Progenitor cell of endocrine pancreas (in vitro differentiated cells): ENCODE results near the gene OBSCN. TPM values are rescaled to one million over a fixed set of nuclear protein-coding genes. Genes with fewer than 3 reads are reported as not detected.

Source experiments
- DNase-seq: peaks from one replicate; pipeline ENCODE4 v3.0.0; 2021; ENCODE audit warnings: low spot score; ENCODE audit not compliant: unreplicated experiment
- H3K27ac Mint-ChIP-seq: 2 replicates; pipeline ENCODE4 v1.8.0; 2021; ENCODE audit warnings: mild to moderate bottlenecking, moderate library complexity, mixed read lengths
- H3K27me3 Mint-ChIP-seq: 2 replicates; pipeline ENCODE4 v1.8.0; 2021; ENCODE audit warnings: mixed read lengths
- H3K36me3 Mint-ChIP-seq: 2 replicates; pipeline ENCODE4 v1.8.0; 2022; ENCODE audit warnings: mixed read lengths; ENCODE audit not compliant: insufficient read depth
- H3K4me1 Mint-ChIP-seq: 2 replicates; pipeline ENCODE4 v1.8.0; 2021; ENCODE audit warnings: low read depth, mixed read lengths
- H3K4me3 Mint-ChIP-seq: 2 replicates; pipeline ENCODE4 v1.8.0; 2021; ENCODE audit warnings: low read depth, mild to moderate bottlenecking, moderate library complexity, mixed read lengths
- H3K9me3 Mint-ChIP-seq: 2 replicates; pipeline ENCODE4 v1.8.0; 2021; ENCODE audit warnings: low read depth, mixed read lengths
- total RNA-seq: library from RNA; stranded (reverse); gene quantifications from 2 replicates; pipeline ENCODE4 v1.2.1, GENCODE V29; 2021
- TF ChIP-seq, protein P1 (sequence below): fragments of 200-600 bp; sonication (generic); IDR thresholded peaks from one replicate; pipeline ENCODE4 v1.5.0; 2021; ENCODE audit warnings: antibody characterized with exemption, mild to moderate bottlenecking; ENCODE audit not compliant: unreplicated experiment

Gene OBSCN
- total RNA-seq, 1 donor from 2014 or later = 57.5 TPM

DNA sequence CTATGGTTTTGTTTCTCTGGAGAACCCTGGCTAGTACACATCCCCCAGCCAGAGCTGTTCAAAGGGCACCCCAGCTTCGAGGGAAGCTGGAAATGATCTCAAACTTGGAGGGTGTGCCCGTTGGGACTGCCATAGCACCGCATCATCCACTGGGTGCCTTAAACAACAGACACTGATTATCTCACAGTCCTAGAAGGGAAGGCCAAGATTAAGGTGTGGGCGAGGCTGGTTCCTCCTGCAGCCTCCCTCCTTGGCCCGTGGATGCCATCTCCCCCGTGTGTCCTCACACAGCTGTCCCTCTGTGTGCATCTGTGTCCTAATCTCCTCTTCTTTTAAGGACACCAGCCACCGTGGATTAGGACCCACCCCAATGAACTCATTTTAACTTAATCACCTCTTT lies 46.5 kb upstream of the OBSCN start:
- Mint-ChIP-seq H3K36me3 (no peaks in the 10 kb centered on the region), H3K9me3 (no peaks in the 10 kb centered on the region), H3K4me1 (peaks cover 5% of the 10 kb centered on the region), H3K4me3 (no peak overlapping the region), H3K27ac (no peak overlapping the region), H3K27me3 (no peaks in the 10 kb centered on the region)
- TF ChIP-seq, protein P1, sequence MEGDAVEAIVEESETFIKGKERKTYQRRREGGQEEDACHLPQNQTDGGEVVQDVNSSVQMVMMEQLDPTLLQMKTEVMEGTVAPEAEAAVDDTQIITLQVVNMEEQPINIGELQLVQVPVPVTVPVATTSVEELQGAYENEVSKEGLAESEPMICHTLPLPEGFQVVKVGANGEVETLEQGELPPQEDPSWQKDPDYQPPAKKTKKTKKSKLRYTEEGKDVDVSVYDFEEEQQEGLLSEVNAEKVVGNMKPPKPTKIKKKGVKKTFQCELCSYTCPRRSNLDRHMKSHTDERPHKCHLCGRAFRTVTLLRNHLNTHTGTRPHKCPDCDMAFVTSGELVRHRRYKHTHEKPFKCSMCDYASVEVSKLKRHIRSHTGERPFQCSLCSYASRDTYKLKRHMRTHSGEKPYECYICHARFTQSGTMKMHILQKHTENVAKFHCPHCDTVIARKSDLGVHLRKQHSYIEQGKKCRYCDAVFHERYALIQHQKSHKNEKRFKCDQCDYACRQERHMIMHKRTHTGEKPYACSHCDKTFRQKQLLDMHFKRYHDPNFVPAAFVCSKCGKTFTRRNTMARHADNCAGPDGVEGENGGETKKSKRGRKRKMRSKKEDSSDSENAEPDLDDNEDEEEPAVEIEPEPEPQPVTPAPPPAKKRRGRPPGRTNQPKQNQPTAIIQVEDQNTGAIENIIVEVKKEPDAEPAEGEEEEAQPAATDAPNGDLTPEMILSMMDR = no peak
- DNase-seq = no peak

DNA sequence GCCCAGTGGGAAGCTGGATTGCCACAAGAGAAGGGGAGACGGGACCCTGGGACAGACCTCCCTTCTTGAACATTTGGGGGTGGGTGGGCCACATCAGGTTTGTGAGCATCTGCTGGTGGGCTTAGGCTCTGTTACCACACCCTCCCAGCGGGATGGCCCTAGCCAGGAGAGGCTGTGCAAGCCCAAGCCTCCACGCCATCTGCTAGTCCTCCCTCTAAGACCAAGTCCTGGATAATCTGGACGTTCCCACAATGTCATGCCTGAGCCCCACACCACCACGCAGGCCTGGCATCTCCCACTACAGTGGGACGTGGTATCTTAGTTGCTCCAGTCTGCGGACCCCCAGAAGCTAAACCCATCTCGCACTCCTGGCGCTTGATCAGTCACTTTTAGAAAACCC lies 46.0 kb upstream of the OBSCN start:
- Mint-ChIP-seq H3K36me3 (no peaks in the 10 kb centered on the region), H3K4me1 (peaks cover 8% of the 10 kb centered on the region), H3K4me3 (no peak overlapping the region), H3K27me3 (no peaks in the 10 kb centered on the region), H3K27ac (no peak overlapping the region), H3K9me3 (no peaks in the 10 kb centered on the region)
- TF ChIP-seq, protein P1 = no peak
- no peak for DNase-seq

DNA sequence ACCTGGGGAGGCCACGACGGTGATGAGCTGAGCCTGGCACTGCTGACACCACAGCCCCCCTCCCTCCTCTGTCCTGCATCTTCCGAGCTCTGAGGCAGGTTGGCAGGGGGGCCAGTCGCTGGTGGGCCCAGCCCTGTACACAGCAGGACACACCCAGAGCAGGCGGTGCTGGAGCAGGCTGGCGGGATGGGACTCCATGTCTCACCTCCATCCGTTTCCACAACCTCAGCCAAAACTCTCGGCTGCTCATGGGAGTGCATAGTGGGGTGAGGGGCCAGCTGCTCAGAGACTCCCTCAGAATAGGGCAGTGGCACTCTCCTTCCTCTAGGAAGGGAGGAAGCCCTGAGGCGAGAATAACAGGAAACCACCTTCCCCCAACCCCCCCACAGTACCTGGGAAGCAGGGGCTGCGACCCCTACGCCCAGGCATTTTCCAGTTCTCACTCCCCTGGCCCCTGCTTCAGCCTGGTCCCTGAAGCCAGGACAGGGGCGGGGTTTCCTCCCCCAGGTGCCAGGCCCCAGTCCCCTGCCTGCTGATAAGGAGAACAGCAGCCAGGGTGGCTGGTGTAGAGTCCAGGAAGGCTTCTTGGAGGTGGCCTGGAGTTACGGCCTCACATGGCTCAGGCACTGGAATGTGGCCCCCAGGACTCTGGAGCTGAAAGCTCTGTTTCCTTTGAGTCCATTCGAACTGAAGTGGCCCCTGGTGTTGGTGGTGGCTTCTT lies 45.4 kb upstream of the OBSCN start:
- Mint-ChIP-seq H3K36me3 (no peaks in the 10 kb centered on the region), H3K27ac (peak overlapping the region; percentile 59), H3K4me1 (peaks cover 9% of the 10 kb centered on the region), H3K9me3 (no peaks in the 10 kb centered on the region), H3K4me3 (no peak overlapping the region), H3K27me3 (no peaks in the 10 kb centered on the region)
- DNase-seq = no peak
- TF ChIP-seq, protein P1 = no peak

DNA sequence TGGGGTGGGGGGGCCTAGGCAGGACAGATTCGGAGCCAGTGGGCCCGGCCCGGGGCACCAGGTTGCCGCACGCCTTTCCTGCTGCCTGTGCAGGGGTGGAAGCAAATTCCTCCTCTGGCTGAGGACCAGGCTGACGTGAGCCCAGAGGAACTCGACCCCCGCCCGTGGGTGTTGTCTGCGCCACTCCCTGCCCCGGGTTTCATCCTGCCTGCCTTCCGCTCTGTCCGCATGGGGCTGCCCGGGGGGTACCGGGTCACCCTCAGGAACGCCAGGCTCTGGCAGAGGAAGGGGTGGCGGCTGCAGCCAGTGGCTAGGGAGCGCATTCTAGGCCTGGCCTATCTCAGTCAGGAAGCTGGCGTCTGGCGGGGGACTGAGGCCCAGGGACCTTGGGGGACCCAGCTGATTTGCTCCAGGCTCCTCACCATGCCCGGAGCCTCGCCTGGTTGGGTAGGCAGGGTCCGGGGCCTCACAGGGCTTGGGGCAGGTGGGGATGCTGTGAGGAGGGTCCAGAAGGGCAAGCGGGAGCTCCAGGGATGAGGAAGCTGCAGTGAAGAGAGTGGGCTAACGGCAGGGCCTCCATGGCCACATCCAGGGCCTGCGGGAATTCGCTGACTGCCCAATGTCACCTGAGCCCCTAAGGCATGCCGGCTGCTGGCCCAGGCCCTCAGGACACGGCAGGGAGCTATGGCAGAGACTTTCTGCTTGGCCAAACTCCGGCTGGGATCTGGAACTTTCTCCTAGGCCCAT lies 44.7 kb upstream of the OBSCN start:
- Mint-ChIP-seq H3K4me1 (peaks cover 9% of the 10 kb centered on the region), H3K4me3 (no peak overlapping the region), H3K36me3 (no peaks in the 10 kb centered on the region), H3K27me3 (no peaks in the 10 kb centered on the region), H3K9me3 (no peaks in the 10 kb centered on the region), H3K27ac (peak overlapping the region; percentile 59)
- TF ChIP-seq, protein P1 = no peak
- DNase-seq = no peak

DNA sequence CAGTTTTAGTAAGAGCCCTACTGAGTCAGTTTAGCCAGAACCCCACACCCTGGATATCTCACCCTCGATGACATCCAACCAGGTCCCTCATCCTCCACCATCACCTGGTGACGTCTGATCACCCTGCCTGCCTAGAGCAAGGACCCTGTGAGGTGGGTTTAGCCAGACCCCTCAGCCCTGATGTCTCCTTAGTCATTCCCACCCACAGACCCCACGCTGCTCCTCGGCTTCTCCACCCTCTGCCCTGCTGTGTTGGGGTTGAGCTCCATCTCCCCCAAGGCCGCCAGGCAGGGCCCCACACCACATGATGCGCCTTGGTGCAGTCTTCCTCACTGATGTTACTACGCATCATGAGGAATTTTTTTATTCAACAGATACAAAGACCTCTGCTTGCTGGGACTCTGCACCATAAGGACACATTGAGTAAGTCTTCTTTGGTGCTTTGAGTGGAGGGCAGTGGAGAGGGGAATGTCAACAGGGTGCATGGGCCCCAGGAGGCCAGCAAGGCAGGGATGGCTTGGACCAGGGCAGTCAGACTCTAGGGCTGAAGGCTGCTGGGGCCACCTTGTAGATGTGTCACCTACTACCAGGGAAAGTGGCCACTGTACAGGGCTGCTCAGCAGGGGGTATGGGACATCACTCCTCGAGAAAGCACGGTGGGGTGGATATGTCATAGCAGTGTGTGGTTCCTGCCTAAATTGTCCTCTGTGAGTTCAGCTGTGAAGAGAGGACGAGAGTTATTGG lies 43.9 kb upstream of the OBSCN start:
- Mint-ChIP-seq H3K27me3 (no peaks in the 10 kb centered on the region), H3K36me3 (no peaks in the 10 kb centered on the region), H3K9me3 (no peaks in the 10 kb centered on the region), H3K4me1 (peaks cover 9% of the 10 kb centered on the region), H3K4me3 (peak overlapping the region; percentile 62), H3K27ac (peak overlapping the region; percentile 84)
- no peak for DNase-seq
- TF ChIP-seq, protein P1 = no peak
